ENCODE results near the gene SIAH3. TPM values are rescaled to one million over a fixed set of nuclear protein-coding genes. Genes with fewer than 3 reads are reported as not detected.

SIAH3 gene
- total RNA-seq, 1 donor from 2014 or later, result 0.02 TPM

- TF ChIP-seq, protein P1, sequence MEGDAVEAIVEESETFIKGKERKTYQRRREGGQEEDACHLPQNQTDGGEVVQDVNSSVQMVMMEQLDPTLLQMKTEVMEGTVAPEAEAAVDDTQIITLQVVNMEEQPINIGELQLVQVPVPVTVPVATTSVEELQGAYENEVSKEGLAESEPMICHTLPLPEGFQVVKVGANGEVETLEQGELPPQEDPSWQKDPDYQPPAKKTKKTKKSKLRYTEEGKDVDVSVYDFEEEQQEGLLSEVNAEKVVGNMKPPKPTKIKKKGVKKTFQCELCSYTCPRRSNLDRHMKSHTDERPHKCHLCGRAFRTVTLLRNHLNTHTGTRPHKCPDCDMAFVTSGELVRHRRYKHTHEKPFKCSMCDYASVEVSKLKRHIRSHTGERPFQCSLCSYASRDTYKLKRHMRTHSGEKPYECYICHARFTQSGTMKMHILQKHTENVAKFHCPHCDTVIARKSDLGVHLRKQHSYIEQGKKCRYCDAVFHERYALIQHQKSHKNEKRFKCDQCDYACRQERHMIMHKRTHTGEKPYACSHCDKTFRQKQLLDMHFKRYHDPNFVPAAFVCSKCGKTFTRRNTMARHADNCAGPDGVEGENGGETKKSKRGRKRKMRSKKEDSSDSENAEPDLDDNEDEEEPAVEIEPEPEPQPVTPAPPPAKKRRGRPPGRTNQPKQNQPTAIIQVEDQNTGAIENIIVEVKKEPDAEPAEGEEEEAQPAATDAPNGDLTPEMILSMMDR (IDR thresholded peaks at IDR 0.05), result no peak
- Mint-ChIP-seq H3K27ac (ENCODE audit: unreplicated experiment) (no peak overlapping the region), H3K4me1 (ENCODE audit: low read depth) (no peaks in the 10 kb centered on the region), H3K9me3 (ENCODE audit: low read depth) (no peaks in the 10 kb centered on the region), H3K36me3 (ENCODE audit: low read depth) (no peaks in the 10 kb centered on the region), H3K27me3 (ENCODE audit: low read depth) (peaks cover 20% of the 10 kb centered on the region), H3K4me3 (ENCODE audit: unreplicated experiment) (no peak overlapping the region)
- no peak for DNase-seq (ENCODE audit: low spot score)
Measured at GRCh38 chr13:45892513-45892912, 41.0 kb upstream of the SIAH3 start.

DNA sequence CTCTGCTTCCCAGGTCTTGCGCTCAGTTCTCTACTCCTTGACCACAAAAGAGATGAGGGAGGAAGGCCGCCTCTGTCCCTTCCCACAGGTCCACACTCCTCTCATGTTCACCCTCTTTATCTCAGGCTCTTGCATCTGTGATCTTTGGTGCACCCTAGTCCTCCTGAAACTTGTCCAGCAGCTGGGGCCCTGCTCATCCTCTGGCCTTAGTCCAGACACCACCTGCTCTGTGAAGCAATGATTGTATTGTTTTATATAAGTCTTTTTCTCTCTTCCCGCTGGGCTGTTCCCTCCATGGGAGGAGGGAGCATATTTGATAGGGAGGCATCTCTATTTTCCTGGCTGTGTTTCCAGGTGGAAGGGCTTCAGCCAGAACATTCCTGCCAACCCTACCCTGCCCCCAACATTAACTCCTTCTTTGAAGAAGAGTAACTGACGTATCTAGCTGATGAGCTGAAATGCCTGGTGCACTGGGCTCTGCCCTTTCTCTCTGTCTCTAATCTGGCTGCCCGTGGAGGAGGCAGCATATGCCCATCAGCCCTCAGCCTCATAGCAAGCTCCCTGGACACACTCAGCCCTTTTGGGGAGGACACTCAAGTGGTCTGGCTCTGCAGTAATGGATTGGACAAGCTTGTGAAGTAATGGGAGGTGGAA lies 38.2 kb upstream of the SIAH3 start:
- Mint-ChIP-seq H3K4me1 (ENCODE audit: low read depth) (no peaks in the 10 kb centered on the region), H3K27me3 (ENCODE audit: low read depth) (peaks cover 11% of the 10 kb centered on the region), H3K36me3 (ENCODE audit: low read depth) (no peaks in the 10 kb centered on the region), H3K27ac (ENCODE audit: unreplicated experiment) (no peak overlapping the region), H3K4me3 (ENCODE audit: unreplicated experiment) (no peak overlapping the region), H3K9me3 (ENCODE audit: low read depth) (no peaks in the 10 kb centered on the region)
- no peak for DNase-seq (ENCODE audit: low spot score)
- TF ChIP-seq, protein P1 (IDR thresholded peaks at IDR 0.05), result no peak

- Mint-ChIP-seq H3K36me3 (ENCODE audit: low read depth) (no peaks in the 10 kb centered on the region), H3K27me3 (ENCODE audit: low read depth) (peaks cover 4% of the 10 kb centered on the region), H3K9me3 (ENCODE audit: low read depth) (no peaks in the 10 kb centered on the region), H3K27ac (ENCODE audit: unreplicated experiment) (no peak overlapping the region), H3K4me3 (ENCODE audit: unreplicated experiment) (no peak overlapping the region), H3K4me1 (ENCODE audit: low read depth) (peaks cover 13% of the 10 kb centered on the region)
- TF ChIP-seq, protein P1 (IDR thresholded peaks at IDR 0.05), result no peak
- no peak for DNase-seq (ENCODE audit: low spot score)
Measured at GRCh38 chr13:45886466-45886865, 34.9 kb upstream of the SIAH3 start.

DNA sequence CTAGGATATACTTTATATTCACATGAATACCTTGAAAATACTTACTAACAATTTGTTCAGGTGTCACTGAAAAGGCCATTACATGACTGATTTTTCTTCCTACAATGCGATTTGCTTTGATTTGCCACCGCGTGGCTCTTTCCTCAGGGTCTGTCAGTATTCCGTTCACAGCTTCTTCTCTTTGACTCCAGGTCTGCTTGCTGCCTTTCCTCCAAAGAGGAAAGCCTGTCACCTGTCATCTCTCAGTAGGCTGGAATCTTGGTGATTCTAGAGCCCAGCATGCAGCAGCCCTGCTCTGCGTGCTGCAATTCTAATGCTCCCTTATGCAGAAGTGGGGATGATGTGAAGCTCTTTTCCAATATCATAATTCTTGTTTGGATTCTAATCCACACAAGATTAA lies 33.6 kb upstream of the SIAH3 start:
- Mint-ChIP-seq H3K4me1 (ENCODE audit: low read depth) (peaks cover 13% of the 10 kb centered on the region), H3K4me3 (ENCODE audit: unreplicated experiment) (no peak overlapping the region), H3K9me3 (ENCODE audit: low read depth) (no peaks in the 10 kb centered on the region), H3K36me3 (ENCODE audit: low read depth) (no peaks in the 10 kb centered on the region), H3K27ac (ENCODE audit: unreplicated experiment) (no peak overlapping the region), H3K27me3 (ENCODE audit: low read depth) (no peaks in the 10 kb centered on the region)
- TF ChIP-seq, protein P1 (IDR thresholded peaks at IDR 0.05), result no peak
- no peak for DNase-seq (ENCODE audit: low spot score)

DNA sequence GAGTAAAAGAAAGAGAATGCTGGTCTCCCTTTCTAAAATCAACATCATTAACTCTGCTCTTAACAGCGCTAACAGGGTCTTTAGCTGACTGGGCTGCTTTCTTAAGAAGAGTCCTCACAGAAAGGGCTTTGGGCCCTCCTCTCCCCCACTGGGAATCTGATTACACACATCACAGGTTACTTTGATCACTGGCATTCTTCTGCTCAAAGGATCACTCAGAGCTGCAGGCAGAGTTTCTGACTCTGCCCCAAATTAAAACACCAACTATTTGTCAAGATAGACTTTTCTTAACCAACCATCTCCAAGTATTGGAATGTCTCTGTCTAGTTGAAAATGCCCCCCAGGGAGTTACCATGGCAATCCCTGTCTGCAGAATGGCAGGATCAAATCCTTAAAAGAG lies 31.1 kb upstream of the SIAH3 start:
- TF ChIP-seq, protein P1 (IDR thresholded peaks at IDR 0.05), result no peak
- Mint-ChIP-seq H3K27ac (ENCODE audit: unreplicated experiment) (no peak overlapping the region), H3K4me3 (ENCODE audit: unreplicated experiment) (no peak overlapping the region), H3K4me1 (ENCODE audit: low read depth) (peaks cover 13% of the 10 kb centered on the region), H3K27me3 (ENCODE audit: low read depth) (no peaks in the 10 kb centered on the region), H3K9me3 (ENCODE audit: low read depth) (no peaks in the 10 kb centered on the region), H3K36me3 (ENCODE audit: low read depth) (no peaks in the 10 kb centered on the region)
- DNase-seq (ENCODE audit: low spot score), result no peak
